Astrocyte of the cerebellum (primary cell): ENCODE results near the gene HS3ST2.

ENCODE experiments used
- DNase-seq: peaks from one replicate; pipeline ENCODE4 v3.0.0-alpha.2; 2011; ENCODE audit warnings: low read depth
- H3K4me3 ChIP-seq: 2 replicates; pipeline ENCODE4 v1.5.1; 2011; ENCODE audit warnings: mild to moderate bottlenecking, low read depth, low read length, moderate library complexity
- in situ Hi-C: cut with HindIII; loops from 2 replicates; pipeline ENCODE4 v1.10.0; 2017; ENCODE audit warnings: low sequenced_read_pairs
- TF ChIP-seq, protein P1 (sequence below): IDR thresholded peaks from 2 replicates; pipeline ENCODE4 v1.5.1; 2012; ENCODE audit warnings: low read length, low read depth, moderate library complexity, mild to moderate bottlenecking; ENCODE audit errors: missing control alignments

The HS3ST2 gene

DNA sequence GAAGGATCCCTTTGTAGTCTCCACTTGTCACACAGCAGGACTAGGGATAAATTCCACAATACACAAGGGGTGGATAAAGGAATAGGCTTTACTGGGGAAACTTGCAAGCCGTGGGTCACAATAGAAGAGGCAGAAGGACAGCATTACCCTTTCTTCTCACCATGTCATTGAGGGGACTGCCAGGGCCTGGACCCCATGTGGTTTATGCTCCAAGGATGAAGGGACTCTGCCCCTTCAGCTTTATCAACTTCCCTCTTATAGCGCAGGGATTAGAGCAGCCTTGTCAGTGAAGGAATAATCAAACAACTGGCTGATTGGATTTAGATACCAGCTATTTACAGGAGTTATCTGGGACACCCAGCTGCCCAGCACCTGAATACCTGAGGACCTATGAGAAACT lies 89.8 kb downstream of the HS3ST2 start:
- H3K4me3 ChIP-seq, result no peak overlapping the region
- in situ Hi-C loops, result no loop called here
- DNase-seq, result no peak
- TF ChIP-seq, protein P1, sequence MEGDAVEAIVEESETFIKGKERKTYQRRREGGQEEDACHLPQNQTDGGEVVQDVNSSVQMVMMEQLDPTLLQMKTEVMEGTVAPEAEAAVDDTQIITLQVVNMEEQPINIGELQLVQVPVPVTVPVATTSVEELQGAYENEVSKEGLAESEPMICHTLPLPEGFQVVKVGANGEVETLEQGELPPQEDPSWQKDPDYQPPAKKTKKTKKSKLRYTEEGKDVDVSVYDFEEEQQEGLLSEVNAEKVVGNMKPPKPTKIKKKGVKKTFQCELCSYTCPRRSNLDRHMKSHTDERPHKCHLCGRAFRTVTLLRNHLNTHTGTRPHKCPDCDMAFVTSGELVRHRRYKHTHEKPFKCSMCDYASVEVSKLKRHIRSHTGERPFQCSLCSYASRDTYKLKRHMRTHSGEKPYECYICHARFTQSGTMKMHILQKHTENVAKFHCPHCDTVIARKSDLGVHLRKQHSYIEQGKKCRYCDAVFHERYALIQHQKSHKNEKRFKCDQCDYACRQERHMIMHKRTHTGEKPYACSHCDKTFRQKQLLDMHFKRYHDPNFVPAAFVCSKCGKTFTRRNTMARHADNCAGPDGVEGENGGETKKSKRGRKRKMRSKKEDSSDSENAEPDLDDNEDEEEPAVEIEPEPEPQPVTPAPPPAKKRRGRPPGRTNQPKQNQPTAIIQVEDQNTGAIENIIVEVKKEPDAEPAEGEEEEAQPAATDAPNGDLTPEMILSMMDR, result no peak

- TF ChIP-seq, protein P1, result no peak
- no peak for DNase-seq
- no peak overlapping the region for H3K4me3 ChIP-seq
- in situ Hi-C loops, result no loop called here
Measured at GRCh38 chr16:22912654-22913053, 98.7 kb downstream of the HS3ST2 start.

GRCh38 chr16:22915003-22915402 lies 101.0 kb downstream of the HS3ST2 start:
- H3K4me3 ChIP-seq, result no peak overlapping the region
- TF ChIP-seq, protein P1, result no peak
- in situ Hi-C loops, result no loop called here
- DNase-seq, result no peak

GRCh38 chr16:22923491-22923890 lies 109.5 kb downstream of the HS3ST2 start:
- in situ Hi-C loops, result no loop called here
- DNase-seq, result no peak
- TF ChIP-seq, protein P1, result no peak

DNA sequence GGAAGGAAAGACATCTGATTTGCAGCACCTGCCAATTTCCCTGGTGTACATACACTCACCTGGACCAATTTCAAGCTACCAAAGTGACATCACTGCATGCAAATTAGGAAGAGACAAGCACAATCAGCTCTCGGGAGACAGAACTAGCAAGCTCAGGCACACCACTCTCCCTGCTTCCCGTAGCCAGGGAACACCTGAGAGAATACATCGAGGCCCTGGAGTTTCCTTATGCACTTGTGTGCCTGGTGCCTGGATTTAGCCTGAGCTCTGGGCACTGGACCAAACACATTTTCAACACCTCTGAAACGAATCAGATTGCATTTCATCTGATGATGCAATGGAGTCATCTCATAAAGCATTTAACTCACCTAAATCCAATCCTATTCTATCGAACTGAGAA lies 110.5 kb downstream of the HS3ST2 start:
- TF ChIP-seq, protein P1, result no peak
- H3K4me3 ChIP-seq, result no peak overlapping the region
- in situ Hi-C loops, result no loop called here
- no peak for DNase-seq

More at GRCh38 chr16:22923491-22923890, 109.5 kb downstream of the HS3ST2 start:
- no peak overlapping the region for H3K4me3 ChIP-seq

DNA sequence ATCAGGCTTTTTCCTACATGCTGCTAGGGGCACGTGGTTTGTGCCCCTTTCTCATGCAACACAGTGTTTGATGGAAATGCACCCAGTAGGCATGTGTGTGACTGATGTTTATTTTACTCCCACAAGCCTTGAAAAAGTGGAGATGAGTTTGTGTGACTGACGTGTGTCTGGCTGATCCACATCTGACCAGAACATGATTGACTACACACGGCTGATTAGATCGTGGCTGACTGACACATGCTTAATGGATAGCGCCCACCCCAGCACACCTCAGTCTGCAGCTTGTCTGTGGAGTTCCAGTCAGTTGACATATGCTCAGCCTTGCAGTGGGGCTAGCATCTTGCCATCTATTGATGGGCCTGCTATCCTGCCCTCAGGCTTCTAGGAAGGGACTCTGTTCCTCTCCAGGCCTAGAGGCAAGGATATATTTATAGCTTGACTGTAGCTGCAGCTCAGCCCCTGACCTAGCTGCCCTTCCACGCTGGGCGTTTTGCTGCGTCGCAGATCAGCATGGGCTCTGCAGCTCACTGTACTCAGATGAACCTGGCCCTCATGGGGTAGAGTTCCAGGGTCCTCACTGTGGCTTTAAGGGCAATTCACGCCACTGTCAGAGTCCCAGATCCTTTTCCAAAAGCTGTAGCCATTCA lies 112.3 kb downstream of the HS3ST2 start:
- in situ Hi-C loops, result no loop called here
- DNase-seq, result no peak
- no peak overlapping the region for H3K4me3 ChIP-seq
- TF ChIP-seq, protein P1, result no peak
